Cerebellar cortex (tissue), 1 donor: Measurements from ENCODE around the gene STK40.
A peak's percentile ranks its signal among the peaks of the same experiment; 100 is the strongest.

Experiments used
- DNase-seq: peaks from one replicate; pipeline ENCODE4 v3.0.0-alpha.2; 2015; ENCODE audit warnings: low spot score

The STK40 gene

DNA sequence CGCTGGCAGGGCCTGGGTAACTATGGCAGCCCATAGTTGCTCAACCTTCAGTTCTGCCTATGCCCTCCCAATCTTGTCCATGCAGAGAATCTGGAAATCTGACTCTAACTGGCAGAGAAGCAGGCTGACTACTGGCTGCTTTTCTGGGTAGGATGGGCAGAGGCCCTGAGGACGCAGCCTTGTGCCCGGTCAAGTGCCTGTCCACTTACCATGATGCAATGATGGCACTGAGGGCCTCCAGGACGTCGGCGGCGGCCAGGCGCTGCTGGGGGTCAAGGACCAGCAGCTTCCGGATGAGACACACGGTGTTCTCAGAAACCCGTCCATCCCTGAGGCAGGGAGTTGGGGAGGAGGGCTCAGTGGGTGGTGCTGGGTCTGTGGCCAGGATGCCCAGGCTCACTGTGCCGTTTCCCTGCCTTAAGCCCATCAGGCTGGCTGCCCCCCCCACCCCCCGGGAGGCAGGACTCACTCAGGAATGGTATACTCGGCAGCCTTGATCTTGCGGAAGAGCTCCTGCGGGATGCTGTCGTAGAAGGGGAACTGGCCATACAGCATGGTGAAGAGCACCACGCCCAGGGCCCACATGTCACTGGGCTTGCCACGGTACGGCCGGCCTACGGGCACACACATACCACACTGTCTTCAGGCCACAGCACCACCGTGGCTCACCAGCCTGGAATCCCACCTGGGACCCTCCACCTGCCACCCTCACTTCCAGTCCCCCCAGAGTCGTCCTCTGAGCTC, 41.9 kb downstream of the STK40 start:
- DNase-seq = no peak

DNA sequence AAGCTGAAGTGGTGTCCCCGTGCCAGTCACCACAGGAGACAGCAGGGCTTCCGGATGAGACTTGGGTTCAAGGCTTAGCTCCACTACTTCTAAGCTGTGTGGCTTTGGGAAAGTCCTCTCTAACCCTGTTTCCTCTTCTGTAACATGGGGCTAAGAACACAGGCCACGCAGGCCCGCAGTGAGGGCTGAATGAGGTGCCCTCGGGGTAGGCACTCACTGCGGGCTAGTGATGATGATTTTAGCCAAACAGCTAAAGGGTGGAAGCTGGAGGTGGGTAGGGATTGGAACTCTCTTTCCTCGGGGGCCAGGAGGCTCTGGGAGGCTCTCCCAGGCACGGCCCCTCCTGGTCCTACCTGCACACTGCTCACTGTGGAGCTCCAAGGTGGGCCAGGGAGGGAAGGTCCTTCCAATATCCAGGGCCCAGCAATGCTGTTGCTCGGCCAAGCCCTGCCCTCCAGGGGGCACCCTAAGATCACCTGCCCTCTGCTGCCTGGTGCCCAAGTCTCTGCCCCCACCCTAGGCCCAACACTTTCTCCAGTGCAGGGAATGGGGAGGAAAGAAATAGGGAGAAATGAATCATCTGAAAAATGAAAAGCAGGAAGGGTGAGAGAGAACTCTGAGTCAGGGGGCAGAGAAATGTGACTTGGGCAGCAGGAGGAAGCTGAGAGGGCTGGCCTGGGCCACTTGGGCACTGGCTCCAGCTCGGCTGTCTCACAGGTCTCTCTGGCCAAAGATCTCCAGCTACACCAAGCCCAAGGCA, 43.1 kb downstream of the STK40 start:
- peak; percentile 49 for DNase-seq

DNA sequence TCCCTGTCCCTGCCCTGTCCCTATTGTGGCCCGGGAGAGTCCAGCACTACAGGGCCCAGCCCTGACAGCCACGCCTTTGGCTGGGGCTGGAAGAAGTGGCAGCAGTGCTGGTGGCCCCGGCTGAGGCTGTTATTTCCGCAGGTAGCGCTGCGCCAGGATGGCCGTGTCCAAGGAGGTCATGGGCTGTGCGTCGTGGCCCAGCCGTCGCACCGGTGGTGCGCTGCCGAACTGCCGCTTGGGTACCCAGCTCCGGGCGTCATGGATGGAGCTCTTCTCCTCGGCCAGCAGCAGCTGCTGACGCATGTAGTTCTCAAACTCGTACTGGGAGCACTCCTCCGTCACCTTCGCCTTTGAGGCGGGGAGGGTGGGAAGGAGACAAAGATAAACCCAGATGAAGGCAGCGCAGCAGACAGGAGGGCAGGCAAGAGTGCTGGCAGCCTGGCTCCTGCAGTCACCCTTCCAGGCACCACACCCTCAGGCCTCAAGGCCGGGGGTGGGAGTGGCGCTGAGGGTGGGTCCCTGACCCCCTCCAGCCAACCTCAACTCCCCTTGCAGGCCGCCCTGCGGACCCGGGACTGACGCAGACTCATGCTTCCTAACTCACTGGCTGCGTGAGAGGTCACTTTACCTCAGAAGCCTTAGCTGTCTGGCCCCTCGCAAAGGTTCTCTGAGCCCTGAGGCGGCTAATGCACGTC, 44.0 kb downstream of the STK40 start:
- no peak for DNase-seq

DNA sequence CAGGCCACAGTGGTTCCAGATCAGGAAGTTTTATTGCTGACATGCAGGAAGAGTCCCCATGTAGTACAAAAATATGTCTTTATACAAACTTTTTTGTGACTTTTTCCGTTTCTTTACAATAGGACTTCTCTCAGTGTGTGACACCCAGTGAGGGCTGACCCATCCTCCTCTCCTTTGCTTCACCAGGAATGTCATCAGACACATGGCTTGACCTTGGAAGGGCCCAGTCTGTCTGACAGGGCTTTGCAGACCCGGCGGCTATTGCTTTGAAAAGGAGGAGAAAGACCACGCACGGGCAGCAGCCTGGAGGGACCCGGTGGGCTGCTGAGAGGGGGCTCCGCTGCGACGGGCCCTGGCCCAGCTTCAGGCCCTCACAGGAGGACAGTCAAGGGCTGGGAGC, 46.1 kb downstream of the STK40 start:
- DNase-seq = no peak

DNA sequence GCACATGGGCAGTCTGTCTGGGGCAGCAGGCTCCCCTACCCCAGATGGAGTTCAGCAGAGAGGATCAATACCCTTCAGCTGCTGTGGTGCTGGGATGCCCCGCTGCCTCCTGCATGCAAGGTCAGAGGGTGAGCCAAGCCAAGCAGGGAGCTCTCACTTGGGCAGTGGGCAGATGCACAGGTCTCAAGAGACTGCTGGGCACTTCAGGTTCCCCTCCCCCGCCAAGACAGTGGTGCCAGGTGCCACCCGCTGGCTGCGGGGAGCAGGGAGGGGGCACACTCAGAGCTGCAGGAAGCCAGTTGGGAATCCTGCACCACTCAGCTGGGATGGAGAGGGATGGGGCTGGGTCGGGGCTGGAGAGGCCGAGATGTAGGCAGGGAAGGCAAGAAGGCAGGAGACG, 46.5 kb downstream of the STK40 start:
- no peak for DNase-seq

DNA sequence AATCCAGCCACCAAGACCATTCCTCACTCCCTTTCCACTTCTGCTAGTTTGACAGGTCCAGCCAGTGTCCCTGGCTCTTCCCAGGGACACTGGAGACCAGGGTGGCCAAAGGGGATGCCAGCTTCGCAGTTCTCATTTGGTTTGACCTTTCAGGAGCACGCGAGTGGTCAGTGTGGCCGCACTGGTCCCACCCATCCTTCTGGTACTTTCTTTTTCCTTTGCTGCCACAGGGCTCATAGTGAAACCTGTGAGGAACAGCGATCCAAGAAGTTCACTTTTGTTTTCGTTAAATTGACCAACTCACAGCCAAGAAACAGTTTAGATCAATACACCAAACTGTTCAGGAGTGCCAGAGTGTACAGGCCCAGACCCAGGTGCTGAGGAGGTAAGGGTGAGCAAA, 47.9 kb downstream of the STK40 start:
- no peak for DNase-seq

DNA sequence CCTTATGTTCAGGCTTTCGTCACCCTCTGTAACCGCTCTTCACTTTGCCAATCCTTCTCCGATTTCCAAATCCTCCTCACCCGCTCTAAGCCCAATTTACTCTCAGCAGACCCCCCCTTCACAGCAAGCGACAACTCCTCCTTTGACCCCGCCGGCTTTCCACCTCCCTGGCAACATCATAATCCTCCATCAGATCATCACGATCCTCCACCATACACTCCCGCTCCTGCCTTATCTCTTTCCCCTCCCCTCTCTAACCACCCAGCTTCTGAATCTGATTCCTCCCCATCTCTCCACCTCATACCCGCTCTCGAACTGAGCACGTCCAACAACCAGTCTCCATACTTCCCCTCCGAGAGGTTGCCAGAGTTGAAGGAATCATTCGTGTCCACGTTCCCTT, 54.8 kb downstream of the STK40 start:
- DNase-seq = no peak

DNA sequence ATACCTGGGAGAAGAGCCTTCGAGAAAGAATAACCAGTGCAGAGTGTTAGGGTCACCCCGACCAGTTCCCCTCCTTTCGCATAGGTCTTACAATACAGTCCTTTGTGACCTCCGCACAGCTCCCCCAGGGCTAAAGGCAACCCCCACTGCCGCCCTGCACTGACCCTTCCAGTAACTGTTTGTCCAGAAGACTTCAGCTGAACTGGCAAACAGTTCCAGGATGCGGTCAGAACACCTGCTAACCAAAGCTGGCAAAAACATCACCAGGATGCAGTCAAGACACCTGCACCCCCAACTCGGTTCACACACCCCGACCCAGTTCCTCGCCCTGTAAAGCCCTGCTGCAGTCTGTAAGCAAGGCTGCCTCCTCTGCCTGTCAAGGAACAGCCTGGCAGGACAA, 55.9 kb downstream of the STK40 start:
- DNase-seq = no peak

DNA sequence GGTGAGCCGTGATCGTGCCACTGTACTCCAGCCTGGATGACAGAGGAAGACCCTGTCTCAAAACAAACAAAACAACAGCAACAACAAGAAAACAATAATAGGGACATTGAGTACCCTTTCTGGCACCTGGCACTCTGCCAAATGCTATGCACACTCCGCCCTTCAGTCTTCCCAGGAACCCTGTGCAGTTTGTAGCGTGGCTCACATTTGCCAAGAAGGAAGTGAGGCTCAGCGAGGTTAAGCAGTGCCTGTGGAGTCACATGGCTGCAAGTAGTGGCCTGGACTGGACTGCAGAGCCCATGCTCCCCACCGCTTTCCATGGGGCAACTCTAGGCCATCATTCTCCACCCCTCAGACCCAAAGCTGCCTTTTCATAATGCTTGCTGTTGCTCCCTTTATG, 57.0 kb downstream of the STK40 start:
- DNase-seq = no peak

DNA sequence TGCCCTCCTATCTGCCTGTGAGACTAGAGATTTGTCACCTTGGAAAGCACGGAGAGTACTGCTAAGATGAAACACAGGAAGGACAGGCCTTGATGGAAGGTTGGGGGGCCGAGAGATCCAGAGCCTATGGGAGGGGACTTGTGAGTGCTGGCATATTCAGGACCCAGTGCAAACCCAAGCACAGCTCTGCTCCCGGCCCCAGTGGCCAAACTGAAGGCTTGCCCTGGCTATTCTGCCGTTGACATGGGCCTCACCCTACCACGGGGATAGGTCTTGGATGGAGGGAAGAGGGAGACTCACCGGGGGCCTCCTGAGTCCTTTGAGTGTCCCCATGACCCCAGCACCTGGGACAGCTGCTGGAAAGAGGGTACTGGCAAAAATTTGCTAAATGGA, 57.6 kb downstream of the STK40 start:
- no peak for DNase-seq

DNA sequence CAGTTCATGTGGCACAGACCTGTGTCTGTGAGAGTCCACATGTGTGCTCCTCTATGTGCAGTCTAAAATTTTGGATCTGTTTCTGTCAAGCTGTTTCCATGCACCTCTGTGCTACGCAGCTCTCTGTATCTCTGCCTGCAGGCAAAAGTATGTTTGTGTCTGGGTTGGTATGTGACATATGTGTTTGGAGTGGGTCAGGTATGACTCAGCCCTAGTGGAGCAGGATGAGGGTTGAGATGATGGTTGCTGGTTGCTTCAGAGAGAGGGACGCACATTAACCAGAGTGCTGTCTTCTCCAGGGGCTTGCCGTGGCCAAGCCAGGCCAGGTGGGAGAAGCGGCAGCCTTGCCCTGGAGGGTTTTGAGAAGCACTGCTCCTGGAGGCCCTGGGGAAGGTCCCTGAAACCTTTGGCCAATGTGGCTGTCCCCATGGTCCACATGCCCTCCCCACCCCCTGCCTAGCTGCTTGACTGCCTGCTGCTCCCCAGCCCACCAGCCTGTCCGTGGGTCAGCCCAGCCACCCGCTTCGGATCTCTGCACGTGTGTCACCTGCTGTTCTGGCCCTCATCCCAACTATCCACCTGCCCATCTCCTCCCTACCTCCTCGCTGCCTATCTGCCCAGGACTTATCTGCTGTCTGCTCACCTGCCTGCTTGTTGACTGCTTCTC, 58.2 kb downstream of the STK40 start:
- no peak for DNase-seq

DNA sequence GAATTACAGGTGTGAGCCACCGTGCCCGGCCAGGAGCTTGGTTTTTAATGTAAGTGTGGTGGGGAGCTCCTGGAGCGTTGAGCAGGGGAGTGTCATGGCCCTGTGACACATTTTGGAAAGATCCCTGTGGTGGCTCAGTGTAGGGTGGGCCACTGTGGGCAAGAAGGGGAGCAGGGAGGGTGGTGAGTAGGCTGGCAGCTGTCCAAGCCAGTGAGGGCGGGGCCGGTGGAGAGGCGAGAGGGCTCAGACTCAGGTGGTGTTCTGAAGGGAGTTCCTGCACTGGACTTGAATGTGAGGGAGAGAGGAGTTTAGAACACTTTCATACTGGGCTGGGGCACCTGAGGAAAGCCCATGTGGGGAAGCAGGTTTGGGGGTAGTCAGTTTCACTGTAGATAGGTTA, 59.2 kb downstream of the STK40 start:
- DNase-seq = no peak

DNA sequence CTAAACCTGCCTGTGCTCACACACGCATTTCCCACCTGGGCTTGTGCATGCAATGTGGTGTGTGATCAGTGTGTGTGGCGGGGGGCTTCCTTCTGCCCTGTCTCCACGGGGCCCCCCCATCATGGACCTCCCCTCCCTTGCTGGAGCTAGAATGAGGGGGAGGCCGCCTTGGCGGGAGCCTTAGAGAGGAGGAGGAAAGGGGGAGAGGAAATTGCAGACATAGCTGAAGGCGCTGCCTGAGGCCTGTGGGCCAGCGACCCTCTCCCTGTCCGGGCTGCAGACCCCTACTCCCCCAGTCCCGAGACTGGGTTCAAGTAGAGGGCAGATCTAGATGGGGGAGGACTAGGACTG, 61.4 kb downstream of the STK40 start:
- no peak for DNase-seq

DNA sequence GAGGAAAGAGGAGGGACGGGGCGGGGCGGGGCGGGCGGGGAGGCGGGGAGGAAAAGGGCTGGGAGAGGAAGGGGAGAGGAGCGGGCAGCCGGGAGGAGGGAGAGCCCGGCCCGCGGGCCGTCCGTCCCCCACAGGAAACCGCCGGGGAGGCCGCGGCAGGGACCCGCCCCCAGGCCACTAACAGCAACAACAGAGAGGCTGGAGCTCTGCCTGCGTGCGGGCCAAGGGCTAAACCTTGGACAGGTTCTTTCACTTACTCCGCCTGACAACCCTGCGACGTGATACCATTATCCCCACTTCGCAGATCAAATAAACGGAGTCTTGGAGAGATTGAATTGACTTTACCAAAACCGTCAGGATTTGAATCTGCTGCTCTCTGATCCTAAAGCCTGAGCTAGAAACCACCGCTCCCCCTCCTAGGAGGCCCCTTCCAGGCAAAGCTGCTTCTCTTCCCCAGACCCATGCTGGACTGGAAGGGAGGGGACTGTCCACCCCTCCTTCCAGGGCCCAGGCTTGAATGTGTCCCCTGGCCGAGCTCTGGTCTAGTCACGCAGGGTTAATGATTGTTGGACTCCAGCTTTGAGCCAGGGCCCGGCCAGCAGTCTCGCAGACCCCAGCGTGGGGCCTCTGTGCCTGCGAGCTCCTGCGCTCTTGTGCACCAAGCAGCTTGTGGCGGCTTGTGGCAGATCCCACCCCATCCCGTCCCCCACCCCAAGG, 61.9 kb downstream of the STK40 start, which contains the start of gene EVA1B:
EVA1B (minus strand) TSS at position 10 of the 717 bp plus-strand sequence. CDS start 608 bp downstream, outside the sequence.
- no peak for DNase-seq

DNA sequence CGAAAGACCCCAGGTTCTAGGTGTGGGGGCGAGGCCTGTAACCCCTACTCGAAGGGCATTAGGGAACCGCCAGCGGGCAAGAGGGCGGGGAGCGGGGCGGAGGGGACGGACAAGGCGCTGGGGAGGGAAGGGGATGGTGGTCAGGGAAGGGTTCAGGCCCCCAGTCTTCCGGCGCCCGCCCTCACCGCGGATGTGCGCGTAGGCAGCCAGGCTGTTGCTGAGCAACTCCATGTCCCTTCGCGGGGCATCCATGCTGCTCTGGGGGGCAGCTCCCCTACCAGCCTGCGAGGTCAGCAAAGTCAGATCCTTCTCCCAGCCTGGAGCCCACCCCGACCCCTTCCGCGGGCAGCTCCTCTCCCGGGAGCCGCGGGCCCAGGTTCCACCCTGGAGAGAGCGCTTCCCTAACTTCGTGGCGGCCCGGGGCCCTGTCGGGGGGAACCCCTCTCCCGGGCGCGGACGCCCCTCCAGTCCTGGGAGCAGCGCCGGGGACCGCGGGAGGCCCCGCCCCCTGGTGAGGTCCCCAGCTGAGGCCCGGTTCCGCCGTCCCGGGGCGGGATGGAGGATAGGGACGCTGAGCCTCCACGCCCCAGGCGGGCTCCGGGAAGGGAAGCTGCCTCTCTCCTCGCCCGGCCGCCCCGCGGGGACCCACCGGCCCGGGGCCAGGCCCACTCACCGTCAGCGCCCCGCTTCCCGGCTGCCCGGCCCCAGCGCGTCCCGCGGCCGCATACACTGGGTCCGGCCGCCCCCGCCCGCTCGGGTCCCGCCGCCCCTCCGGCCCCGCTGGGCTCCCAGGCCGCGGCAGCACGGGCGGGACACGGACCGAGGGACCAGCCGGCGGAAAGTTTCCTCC, 62.7 kb downstream of the STK40 start:
- no peak for DNase-seq

DNA sequence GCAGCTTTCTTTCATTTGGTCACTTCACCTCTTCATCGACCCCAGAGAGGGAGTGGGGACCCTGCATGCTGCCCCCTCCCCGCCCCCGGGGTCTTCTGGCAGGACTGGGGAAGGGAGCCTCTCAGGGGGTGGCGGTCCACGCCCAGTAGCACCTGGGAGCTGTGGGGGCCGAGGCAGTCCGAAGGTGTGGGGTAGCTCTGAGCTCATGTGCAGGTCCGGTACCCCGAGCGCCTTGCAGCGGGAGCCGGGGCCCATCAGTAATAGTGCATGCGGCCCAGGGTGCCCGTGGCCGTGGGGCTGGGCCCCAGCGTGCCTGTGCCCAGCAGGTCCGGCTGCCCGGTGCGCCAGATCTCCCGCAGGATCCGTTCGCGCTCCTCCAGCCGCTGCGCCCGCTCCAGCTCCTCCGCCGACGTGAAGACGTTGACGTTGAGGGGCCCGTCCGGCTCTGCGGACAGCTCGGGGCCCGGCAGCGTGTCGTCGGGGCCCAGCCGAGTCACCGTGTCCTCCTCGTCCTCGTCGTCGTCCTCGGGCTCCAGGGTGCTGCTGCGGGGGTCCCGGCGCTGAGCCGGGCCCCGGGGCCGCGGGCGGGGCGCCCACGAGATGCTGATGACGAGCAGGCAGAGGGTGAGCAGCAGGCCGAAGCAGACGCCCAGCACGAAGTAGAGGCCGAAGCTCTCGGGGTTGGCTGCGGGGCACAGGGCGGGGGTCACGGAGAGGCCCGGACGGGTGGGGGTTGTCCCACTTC, 63.5 kb downstream of the STK40 start:
- no peak for DNase-seq

DNA sequence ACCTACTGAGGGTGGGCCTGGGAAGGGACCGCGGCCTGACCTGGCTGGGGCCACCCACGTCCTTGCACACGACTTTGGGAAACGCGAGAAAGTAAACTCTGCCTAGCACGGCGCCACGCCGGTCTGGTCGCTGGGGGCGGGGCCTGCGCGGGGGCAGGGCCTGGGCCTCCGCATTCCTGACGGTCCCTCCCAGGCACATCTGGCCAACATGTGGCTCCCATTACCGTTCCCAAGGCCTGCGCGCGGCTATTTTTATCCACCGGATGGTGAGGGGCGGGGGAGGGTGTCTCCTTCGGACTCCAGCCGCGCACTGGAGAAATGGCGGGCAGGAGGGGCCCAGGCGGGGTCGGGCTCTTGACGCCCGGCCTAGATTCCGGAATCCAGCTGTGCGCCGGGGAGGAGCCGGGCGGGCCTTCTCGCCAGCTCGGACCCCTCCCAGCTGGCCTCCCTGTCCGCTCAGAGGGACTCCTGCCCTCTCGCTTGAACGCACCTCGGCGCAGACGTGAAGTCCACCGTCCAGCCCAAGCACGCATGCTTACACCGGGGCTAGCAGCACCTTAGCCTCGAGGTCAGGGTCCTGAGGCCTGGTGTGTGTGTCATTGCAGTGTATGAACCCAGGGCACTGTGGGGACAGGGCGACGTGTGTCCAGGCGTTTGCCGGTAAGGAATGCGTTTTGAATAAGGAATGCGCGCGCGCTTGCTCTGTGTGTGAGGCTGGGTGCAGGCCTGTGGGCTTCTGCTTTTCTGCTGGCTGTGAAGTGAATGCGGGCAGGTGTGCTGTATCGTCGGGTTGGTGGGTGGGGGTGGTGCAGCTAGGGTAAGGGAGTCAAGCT, 64.4 kb downstream of the STK40 start:
- DNase-seq = no peak

DNA sequence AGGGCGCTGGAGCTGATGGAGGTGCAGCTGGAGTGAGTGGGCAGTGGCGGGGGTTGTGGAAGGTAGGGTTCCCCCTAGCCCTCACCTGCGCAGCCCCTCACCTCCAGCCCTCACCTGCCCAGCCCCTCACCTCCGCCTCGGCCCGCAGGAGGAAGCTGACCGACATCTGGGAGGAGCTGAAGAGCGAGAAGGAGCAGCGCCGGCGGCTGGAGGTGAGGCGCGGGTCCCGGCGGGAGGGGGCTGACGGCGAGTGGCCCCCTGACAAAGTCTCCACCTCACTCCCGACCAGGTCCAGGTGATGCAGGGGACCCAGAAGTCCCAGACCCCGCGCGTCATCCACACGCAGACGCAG, 65.0 kb downstream of the STK40 start:
- no peak for DNase-seq

DNA sequence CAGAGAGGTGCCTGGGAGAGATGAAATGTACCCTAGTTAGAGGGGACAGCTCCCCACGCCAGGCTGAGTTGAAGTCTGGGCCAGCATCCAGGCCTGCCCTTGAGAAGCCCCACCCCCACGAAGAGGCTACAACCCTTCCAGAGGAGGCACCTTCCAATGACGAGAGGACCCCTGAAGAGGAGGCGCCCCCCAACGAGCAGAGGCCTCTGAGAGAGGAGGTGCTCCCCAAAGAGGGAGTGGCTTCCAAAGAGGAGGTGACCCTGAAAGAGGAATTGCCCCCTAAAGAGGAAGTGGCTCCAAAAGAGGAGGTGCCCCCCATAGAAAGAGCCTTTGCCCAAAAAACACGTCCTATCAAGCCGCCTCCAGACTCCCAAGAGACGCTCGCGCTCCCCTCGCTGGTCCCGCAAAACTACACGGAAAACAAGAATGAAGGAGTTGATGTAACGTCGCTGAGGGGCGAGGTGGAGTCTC, 65.4 kb downstream of the STK40 start:
- DNase-seq = no peak
